D341Med (cell line): ENCODE data around the gene RERE.
"Not testable (repeated sequence)": the region's sequence is repeated elsewhere in the genome, so short reads cannot be mapped to it uniquely, and the experiment has no call there.

Experiments used
- DNase-seq: peaks from one replicate; pipeline ENCODE4 v3.0.0; 2012; ENCODE audit warnings: low spot score

RERE gene

DNA sequence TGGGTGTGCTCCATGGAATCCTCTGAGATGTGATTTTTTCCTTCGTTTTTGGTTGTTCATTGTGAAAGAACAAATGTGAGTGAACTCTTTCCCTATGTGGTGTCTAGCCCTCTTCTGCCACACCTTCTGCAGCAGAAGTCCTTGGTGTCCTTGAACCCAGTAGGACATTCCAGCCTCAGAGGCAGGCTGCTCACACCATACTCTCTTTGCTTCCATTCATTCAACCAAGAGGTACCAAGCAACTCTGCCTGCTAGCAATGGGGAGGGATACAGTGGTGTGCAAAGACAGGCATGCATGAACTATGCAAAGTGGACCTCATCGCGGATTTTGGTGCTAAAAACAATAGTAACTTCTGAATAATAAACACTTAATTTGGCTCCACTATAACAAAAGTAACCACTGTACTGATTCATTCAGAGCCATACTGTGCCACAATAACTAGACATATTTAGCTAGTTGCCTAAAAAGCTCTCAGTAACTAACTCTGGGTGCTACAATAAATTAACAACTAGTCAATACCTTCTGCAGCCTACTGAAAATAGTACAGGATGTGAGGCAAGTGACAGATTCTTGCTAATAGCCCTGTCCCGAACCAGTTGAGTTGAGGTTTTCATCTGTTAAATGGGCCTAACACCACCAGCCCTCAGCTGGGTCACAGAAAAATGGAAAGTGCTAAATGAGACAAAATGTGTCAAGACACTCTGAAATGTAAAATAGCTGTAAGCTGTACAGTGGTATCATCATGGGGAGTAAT lies 344.1 kb downstream of the RERE start:
- no peak for DNase-seq

DNA sequence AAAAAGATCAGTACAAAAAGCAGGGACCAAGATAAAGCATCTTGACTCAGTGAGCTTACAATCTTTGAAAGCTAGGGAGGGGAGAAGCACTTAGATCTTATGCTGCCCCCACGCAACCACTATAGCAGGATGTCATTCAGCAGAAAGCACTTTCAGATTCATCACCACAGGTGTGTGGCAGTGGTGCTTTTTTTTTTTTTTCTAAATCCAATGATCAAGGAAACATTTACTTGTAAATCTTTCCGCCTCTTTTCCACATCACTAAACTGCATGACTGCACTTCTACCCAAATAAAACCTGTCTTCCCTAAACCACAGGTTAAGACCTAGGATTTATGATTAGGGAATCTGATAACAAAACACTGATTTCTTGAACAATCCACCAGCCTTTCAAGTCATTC lies 344.8 kb downstream of the RERE start:
- DNase-seq = no peak

DNA sequence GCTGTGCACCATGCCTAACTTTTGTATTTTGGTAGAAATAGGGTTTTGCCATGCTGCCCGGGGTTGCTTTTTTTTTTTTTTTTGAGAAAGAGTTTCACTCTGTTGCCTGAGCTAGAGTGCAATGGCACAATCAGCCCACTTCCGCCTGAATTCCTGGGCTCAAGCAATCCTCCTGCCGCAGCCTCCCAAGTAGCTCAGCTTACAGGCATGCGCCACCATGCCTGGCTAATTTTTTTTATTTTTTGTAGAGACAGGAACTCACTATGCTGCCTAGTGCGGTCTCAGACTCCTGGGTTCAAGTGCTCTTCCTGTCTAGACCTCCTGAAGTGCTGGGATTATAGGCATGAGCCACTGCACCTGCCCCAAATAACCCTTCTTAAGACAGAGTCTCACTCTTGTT lies 346.0 kb downstream of the RERE start:
- DNase-seq = no peak

DNA sequence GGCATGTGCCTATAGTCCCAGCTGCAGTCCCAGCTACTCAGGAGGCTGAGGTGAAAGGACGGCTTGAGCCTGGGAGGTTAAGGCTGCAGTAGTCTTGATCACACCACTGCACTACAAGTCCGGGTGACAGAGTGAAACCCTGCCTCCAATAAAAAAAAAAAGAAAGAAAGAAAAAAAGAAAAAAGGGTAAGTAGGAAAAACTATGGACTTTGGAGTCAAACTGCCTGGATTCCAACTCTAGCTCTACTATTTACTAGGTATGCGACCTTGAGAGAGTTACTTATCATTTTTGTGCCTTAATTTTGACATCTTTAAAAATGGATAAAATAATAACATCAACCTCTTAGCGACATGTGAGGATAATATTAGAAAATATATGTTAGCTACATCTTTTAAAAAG lies 348.7 kb downstream of the RERE start:
- DNase-seq = no peak

DNA sequence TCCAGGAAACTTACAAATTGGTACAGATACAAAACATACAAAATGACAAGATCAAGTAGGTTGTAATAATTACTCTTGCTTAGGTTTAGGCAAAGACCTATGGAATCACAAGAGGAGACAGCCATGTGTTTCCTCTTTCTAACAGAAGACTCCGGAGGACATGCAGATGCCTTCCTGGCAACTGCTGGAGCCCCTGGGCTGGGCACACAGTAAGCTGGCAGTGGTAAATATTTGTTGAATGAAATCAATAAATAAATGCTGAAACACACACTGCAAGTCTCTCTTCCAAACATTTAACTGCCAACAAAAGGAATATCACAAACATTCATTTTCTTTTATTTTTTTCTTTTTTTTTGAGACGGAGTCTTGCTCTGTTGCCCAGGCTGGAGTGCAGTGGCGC lies 350.1 kb downstream of the RERE start:
- DNase-seq = no peak

DNA sequence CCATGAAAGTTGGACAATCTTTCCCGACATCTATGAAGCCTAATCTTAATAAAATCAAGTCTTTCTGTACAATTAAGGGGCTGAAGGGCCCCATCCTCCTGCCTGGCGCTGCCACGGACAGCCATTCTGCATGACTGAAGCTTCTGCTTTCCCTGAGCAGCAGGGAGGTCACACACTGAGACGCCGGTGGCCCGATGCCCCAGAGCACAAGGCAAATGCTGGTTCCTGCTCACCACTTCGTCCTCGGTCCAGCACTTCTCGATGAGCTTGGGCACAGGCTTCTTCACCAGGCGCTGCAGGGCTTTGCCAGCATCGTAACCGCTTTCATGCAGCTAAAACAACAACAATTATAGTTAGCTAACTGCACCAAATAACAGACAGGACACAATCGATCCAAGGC lies 351.7 kb downstream of the RERE start:
- DNase-seq = no peak

DNA sequence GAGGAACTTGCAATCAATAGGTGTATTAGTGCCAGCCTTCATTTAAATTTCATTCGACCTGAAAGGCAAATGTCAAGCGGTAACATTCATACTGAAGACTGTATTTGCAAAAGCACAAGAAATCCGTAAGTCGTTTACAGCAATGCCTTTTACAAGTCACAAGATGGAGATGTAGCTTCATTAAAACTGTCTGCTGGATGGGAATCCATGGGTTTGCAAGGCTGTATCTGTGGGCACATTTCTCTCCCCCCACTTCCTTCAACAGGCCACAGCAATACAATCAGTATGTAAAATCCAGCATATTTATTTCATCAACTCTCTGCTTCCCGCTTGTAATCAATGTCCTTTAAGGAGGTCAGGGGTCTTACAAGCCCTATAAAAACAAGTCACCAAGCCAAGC lies 352.4 kb downstream of the RERE start:
- no peak for DNase-seq

DNA sequence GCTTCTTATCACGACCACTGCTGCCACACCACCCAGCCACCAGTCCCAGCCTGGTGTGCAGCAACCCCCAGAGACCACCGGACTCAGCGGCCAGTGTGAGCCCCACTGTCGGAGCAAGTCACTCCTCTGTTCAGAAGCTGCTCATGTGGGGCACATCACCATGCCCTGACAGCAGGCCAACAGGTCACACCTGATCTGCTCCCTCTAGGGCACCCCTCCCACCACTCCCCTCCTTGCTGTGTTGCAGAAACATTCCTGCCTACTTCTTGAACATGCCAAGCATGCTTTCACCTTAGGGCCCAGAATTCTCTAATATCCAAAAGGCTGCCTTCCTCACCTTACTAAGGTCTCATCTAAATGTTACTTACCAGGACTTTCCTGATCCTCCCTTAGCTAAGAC lies 353.1 kb downstream of the RERE start:
- no peak for DNase-seq

DNA sequence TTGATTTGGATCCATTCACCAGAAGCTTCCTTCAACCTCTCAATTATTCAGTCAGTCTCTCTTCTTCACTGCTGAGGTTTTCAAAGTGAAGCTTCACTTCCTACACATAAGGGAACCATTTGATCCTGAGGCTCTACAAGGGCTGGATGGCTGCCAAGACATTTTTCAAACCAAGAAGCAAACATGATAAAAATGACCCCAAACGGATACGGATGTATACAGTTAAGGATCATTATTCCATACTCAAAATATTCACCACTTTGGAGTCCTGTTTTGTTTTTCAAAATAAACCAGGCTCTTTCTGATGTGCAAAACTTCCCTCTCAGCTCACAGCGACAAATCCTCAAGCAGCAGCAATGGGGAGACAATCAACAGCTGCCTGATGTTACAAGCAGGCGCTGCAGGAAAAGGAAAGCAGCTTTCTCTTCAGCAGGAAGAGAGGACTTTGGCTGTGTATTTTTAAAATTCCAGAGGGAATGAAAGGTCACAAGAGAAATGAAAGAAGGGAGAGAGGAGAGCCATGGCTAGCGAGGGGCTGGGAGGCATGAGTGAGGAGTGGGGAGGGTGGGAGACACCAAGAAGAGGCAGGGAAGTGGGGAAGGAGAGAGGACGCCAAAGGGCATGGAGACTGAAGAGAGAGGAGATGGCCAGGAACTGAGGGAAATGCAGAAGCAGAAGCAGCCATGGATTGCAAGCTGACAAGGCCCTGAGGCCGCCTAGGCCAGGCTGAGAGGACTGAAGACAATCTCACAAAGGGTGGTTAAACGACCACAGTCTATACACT lies 354.1 kb downstream of the RERE start:
- no peak for DNase-seq

DNA sequence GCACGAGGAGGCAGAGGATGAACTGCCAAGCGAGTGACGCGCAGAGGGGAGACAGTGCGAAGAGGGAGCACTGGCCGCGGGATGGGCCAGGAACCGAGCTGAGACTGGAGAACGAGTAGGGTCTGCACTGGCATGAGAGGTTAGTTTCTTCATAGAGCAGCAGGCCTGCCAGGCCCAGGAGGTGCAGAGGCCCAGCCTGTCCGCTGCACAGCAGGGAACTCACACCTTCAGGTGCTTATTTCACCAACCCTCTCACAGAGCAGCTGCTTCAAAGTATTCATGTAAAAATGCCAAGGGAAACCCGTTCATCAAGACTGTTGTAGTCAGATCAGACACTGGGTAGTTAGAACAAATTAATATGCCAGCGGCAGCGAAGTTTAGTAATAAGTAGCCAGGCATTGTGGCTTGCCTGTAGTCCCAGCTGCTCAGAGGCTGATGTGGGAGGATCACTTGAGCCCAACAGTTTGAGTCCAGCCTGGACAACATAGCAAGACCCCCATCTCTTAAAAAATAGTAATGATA lies 355.0 kb downstream of the RERE start:
- no peak for DNase-seq

DNA sequence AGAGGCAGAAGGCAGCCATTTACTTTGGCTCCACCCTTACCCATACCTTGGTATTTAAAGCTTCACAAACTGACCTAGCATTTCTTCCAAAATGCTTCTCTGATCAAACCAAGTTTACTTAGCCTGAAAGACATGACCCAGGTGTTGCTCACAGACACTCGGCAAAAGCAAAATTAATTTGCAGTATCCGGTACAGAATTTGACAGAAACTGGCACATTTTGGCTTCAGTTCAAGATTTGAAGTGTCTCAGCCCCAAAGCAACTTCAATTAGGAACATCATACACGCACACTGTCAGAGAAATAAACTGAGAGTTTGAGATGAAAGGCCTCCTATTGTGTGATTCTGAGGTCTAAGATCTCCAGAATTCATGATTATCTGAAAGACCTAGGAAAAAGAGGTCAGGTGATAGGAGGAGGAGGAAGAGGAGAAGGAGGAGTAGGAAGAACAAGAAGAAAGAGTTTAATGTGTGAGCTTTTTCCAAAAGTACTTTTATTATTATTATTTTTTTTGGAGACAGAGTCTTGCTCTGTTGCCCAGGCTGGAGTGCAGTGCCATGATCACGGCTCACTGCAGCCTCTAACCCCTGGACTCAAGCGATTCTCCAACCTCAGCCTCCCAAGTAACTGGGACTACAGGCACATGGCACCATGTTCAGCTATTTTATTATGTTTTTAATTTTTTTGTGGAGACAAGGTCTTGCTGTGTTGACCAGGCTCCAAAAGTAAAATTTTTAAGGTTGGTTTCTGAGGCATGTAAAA lies 355.9 kb downstream of the RERE start:
- no peak for DNase-seq

DNA sequence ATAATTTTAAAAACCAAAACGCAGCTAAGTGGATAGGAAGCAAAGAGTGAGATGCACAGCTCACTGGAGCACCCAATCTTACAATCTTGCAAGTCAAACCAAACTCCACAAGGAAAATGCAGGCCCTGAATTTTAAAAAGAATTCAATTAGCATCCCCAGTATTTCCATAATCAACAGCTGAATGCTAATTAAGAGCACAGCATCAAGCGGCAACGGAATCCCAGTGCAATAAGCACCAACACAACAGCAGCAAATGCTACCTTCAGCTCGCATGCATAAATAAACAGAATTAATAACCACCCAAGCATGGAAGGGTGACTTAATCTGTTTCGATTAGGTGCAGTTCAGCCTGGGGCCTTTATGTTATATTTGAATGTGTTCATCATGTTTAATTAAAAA lies 356.7 kb downstream of the RERE start:
- no peak for DNase-seq

DNA sequence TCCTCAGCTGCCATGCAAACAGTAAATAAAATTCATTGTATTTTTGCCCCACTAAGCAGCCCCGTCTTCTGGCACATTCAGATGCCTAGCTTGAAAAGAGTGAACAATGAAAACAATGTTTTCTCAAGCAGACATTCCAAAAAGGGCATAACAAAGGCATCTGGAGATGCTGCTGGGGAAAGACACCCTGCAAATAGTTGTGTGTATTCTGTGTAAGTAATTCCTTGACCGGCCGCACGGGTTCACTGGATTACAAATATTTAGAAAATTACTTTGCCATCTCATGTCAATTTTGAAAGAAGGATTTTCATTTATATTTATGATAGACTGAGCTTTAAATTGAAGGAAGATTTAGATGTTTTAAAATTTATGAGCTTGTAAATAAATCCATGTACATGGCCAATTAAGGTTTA lies 357.3 kb downstream of the RERE start:
- DNase-seq = no peak

DNA sequence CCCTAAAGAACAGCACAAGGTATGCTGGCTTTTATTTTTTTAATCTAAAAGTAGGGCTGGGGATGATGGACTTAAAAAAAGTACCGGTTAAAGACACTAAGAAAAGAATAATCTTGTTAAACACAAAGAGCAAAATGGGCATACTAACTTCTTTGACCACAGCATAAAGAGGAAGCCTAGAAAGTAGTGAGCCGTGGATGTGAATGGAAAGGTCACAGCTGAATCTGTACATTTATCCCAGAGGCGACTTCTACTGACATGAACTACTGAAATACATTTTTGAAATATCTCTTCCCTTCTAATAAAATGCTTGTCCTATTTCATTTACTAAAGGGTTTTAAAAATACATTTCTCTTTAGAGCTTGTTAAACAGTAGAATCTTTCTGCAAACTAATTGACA lies 358.8 kb downstream of the RERE start:
- DNase-seq = no peak

DNA sequence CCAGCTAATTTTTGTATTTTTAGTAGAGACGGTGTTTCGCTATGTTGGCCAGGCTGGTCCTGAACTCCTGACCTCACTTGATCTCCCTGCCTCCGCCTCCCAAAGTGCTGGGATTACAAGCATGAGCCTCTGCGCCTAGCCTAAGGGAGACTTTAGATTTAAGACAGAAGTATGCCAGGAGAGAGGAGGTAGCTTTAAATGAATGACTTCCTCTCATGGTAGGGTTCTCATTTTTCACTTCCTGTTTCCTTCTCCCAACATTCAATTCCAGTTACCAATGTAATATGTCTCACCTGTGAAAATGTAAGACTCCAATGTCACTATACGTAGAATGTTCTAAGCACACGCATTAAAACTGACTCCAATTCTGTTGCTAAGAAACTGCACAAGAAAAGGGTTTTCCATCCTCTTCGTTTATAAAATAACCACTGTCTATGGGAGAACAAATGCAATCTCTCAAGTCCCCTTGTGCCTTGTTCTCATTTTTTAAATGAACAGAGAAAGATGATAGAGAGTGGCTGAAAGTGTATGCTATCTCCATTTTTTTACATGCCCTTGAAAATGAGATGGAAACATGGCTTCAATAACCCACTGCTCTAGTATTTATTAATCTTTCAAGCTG lies 359.6 kb downstream of the RERE start:
- no peak for DNase-seq

DNA sequence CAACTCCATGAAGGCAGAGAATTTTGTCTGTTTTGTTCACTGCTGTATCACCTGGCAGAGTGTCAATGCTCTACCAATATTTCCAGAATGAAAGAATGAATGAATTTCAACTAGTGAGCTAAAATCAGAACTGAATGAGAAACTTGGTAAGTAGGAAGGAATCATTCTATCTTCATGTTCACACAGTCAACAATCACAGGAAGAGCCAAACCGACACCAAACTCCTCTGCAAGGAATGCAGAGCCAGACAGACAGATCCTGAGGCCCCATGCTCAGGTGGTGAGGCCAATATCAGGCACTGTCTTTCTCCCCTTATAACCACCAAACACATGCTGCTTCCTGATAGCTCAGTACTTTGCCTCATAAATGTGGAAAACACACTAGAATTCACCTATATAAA lies 360.4 kb downstream of the RERE start:
- DNase-seq = no peak

DNA sequence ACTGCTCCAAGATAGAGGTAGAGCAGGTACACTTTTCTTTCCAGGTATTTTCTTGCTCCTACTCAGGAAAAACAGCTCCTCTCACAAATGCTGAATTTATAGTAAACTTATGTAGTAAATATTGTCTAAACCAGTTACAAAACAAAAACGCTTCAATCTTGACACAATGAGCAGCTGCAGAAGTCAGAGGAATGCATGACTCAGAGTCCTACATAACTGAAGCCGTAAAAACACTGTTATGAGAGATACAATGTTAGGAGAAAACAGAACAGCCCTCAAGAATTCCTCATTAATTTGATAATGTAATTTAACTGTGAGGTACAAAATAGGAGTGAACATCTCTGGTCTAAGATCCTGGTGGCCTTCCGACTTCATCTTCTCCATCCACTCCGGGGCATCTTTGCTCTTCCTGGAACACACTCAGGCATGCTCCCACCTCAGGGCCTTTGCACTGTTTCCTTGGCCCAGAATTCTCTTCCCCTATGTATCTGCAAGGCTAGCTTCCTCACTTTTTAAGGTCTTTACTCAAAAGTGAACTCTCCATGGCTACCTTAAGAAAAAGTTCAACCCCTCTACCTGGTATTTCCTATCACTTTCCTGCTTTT lies 361.0 kb downstream of the RERE start:
- no peak for DNase-seq

DNA sequence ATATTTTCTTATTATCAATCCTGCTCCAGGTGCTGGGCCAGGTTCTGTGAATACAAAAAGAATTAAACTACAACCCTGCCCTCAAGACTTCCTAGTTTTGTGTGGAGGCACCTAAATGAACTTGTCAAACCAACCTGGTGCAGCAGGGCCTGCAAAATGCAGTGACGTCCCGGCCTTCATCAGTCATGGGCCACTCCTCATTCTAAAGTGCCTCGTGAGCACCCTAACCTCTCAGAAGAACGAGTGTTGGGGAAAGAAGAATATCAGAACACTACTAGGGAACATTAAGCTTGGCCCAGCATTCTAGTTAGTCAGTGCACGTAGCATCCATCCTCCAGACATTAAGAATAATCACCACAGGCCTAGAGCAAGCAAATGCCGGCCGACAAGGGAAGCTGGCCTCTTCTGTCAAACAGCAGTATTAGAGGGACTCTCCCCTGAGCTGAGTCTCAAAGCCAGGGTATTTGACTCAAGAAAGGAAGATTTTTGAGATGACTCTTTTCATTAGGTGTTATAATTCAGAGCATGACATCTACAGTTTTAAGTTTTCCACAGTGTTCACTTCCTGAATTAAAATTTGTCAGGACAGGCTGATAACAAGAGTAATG lies 361.6 kb downstream of the RERE start:
- DNase-seq = no peak

DNA sequence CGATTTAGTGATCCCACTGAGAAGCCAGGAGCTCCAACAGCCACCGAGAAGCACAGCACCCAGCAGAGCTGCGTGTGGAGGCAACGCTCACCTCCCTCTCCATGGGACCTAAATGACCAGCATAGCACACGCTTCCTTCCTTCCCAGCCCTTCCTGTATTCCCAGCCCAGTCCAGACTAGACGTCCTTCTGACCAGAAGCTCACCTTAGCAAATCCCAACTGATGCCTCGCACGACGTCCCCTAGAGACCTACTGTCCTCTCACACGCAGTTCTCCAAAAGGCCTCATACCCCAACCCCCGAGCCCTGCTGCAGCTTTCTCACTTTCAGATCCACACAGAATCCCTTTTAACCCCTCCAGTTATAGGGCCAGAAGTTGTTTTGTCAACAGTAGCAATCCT lies 367.1 kb downstream of the RERE start:
- no peak for DNase-seq

DNA sequence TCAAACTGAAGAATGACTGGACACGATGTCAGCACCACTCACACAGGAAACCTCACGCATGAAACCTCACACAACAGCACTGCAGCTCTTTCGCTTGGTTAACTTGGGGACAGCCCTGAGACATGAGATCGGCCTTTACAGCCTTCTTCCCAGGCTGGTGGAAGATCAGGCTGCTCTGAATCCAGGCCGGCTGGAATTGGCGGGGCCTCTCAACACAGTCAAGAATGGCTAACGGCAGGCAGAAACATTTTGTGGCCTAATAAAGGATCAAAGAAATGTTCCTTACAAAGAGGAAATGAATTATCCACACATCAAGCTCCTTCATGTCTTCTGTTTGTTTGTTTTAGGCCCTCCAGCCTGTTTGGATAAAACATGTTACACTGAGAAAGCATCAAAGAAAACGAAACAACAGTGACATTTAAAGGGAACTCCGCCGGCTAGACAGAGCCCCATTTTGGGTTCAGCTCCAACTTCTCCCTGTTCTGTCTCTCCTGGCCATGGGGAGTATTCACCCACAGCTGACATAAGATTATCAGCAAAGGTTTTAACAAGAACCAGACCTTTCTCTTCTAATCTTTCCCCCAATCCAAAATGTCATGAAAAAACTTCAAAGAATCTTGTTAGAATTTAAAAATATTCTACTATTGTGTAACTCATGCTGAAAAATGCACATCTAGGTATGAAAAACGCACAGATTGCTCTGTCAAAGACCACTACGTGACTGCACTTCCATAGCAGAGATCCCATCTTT lies 368.4 kb downstream of the RERE start:
- DNase-seq = no peak

DNA sequence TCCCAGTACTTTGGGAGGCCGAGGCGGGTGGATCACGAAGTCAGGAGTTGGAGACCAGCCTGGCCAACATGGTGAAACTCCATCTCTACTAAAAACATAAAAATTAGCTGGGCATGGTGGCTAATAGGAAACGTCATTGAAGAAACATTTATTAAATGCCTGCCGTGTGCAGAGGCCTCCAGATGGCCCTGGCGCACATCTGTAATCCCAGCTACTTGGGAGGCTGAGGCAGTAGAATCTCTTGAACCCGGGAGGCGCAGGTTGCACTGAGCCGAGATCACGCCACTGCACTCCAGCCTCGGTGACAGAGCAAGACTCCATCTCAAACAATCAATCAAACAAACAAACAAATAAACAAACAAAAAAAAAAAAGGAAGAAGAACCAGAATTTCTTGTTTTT lies 368.9 kb downstream of the RERE start:
- not testable (repeated sequence) for DNase-seq
